22Rv1 (cell line): ENCODE data around the gene CARD11.

ENCODE experiments used
- ZFX ChIP-seq: fragments of 450-650 bp; IDR thresholded peaks from 2 replicates; pipeline ENCODE4 v1.6.1; 2017; ENCODE audit warnings: antibody characterized with exemption, borderline replicate concordance
- TF ChIP-seq, protein P1 (sequence below): fragments of 450-650 bp; IDR thresholded peaks from 2 replicates; pipeline ENCODE4 v1.5.1; 2017; ENCODE audit warnings: mild to moderate bottlenecking

DNA sequence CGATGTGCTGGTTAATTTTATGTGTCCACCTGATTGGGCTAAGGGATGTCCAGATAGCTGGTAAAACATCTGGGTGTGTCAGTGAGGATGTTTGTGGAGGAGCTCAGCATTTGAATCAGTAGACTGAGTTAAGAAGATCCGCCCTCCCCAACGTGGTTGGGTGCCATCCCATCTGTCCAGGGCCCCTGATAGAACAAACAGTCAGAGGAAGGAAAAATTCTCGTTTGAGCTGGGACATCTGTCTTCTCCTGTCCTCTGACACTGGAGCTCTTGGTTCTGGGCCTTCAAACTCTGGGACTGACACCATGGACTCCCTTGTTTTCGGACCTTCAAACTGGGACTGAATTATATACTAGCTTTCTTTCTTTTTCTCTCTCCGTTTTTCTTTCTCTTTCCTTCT lies 59.6 kb downstream of the CARD11 start:
- TF ChIP-seq, protein P1, sequence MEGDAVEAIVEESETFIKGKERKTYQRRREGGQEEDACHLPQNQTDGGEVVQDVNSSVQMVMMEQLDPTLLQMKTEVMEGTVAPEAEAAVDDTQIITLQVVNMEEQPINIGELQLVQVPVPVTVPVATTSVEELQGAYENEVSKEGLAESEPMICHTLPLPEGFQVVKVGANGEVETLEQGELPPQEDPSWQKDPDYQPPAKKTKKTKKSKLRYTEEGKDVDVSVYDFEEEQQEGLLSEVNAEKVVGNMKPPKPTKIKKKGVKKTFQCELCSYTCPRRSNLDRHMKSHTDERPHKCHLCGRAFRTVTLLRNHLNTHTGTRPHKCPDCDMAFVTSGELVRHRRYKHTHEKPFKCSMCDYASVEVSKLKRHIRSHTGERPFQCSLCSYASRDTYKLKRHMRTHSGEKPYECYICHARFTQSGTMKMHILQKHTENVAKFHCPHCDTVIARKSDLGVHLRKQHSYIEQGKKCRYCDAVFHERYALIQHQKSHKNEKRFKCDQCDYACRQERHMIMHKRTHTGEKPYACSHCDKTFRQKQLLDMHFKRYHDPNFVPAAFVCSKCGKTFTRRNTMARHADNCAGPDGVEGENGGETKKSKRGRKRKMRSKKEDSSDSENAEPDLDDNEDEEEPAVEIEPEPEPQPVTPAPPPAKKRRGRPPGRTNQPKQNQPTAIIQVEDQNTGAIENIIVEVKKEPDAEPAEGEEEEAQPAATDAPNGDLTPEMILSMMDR, result no peak
- no peak for TF ChIP-seq ZFX
